ENCODE results near the gene ZNF778.

DNA sequence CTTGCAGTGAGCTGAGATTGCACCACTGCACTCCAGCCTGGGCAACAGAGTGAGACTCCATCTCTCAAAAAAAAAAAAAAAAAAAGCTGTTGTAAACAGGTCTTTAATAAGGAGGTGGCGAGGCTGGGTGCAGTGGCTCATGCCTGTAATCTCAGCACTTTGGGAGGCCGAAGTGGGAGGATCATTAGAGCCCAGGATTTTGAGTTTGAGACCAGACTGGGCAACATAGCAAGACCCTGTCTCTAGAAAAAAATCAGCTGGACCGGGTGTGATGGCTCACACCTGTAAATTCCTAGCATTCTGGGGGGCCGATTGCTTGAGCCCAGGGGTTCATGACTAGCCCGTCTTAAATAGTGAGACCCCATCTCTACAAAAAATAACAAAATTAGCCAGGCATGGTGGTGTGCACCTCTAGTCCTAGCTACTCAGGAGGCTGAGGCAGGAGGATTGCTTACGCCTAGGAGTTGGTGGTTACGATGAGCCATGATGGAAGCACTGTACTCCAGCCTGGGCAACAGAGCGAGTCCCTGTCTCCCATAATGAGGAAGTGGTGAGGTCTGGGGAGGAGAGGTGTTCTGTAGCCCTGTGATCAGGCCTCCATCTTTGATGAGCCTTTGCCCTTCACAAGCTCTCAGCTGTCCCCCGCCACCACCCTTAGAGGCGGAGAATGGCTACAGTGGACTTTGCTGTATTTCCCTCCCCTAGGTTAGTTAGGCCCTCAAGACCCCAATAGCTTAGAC is 36.2 kb downstream of the ZNF778 start:
- TF ChIP-seq, protein P1, sequence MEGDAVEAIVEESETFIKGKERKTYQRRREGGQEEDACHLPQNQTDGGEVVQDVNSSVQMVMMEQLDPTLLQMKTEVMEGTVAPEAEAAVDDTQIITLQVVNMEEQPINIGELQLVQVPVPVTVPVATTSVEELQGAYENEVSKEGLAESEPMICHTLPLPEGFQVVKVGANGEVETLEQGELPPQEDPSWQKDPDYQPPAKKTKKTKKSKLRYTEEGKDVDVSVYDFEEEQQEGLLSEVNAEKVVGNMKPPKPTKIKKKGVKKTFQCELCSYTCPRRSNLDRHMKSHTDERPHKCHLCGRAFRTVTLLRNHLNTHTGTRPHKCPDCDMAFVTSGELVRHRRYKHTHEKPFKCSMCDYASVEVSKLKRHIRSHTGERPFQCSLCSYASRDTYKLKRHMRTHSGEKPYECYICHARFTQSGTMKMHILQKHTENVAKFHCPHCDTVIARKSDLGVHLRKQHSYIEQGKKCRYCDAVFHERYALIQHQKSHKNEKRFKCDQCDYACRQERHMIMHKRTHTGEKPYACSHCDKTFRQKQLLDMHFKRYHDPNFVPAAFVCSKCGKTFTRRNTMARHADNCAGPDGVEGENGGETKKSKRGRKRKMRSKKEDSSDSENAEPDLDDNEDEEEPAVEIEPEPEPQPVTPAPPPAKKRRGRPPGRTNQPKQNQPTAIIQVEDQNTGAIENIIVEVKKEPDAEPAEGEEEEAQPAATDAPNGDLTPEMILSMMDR (IDR thresholded peaks at IDR 0.05; ENCODE audit: borderline replicate concordance, extremely low read depth, low read length, poor library complexity, severe bottlenecking), result no peak
- TF ChIP-seq EZH2 (IDR thresholded peaks at IDR 0.05; ENCODE audit: borderline replicate concordance, low read depth, low read length, severe bottlenecking), result no peak
